Liver (tissue), 9 donors: ENCODE results near the gene NXPH1. TPM values are rescaled to one million over a fixed set of nuclear protein-coding genes. Genes with fewer than 3 reads are reported as not detected.

Source experiments
- DNase-seq: peaks from one replicate; pipeline ENCODE4 v3.0.0-alpha.2; 2017; ENCODE audit warnings: low spot score
- H3K27ac ChIP-seq, 2 donors: one replicate each; pipeline ENCODE4 v1.7.0; 2013; ENCODE audit warnings: inconsistent platforms in 2 of 2, low read length in 2 of 2, control low read depth in 1 of 2, low read depth in 1 of 2, mild to moderate bottlenecking in 1 of 2
- H3K27me3 ChIP-seq, 4 donors: one replicate each; pipeline versions ENCODE4 v1.6.1 to v1.7.0; 2013; ENCODE audit warnings: low read length in 3 of 4, inconsistent platforms in 1 of 4, mild to moderate bottlenecking in 1 of 4, moderate library complexity in 1 of 4; ENCODE audit not compliant: control insufficient read depth in 4 of 4, insufficient read depth in 4 of 4
- H3K36me3 ChIP-seq, 4 donors: one replicate each; pipeline versions ENCODE4 v1.6.1 to v1.7.0; 2013; ENCODE audit warnings: low read length in 3 of 4, mild to moderate bottlenecking in 3 of 4, low read depth in 1 of 4, moderate library complexity in 1 of 4; ENCODE audit not compliant: control insufficient read depth in 4 of 4, insufficient read depth in 3 of 4
- H3K4me1 ChIP-seq, 4 donors: one replicate each; pipeline versions ENCODE4 v1.6.1 to v1.7.0; 2013; ENCODE audit warnings: low read length in 3 of 4, mild to moderate bottlenecking in 3 of 4, moderate library complexity in 1 of 4; ENCODE audit not compliant: control insufficient read depth in 4 of 4, insufficient read depth in 4 of 4
- H3K4me3 ChIP-seq, 3 donors: one replicate each; pipeline versions ENCODE4 v1.6.1 to v1.7.0; 2013; ENCODE audit warnings: low read length in 3 of 3, control low read depth in 1 of 3, low read depth in 1 of 3, mild to moderate bottlenecking in 1 of 3
- H3K9ac ChIP-seq, 2 donors: one replicate each; pipeline ENCODE4 v1.7.0; 2013; ENCODE audit warnings: low read length in 2 of 2, mild to moderate bottlenecking in 2 of 2, moderate library complexity in 2 of 2, control low read depth in 1 of 2, low read depth in 1 of 2
- H3K9me3 ChIP-seq, 4 donors: one replicate each; pipeline versions ENCODE4 v1.6.1 to v1.7.0; 2013; ENCODE audit warnings: low read length in 3 of 4; ENCODE audit not compliant: control insufficient read depth in 4 of 4
- EGR1 ChIP-seq, 2 donors: IDR thresholded peaks; 2 replicates each; pipeline ENCODE4 v1.6.1; 2016 to 2018; ENCODE audit warnings: antibody characterized with exemption in 2 of 2, low read depth in 2 of 2
- FOXA1 ChIP-seq: IDR thresholded peaks from 2 replicates; pipeline ENCODE4 v1.6.1; 2016; ENCODE audit warnings: antibody characterized with exemption
- FOXA2 ChIP-seq: IDR thresholded peaks from 2 replicates; pipeline ENCODE4 v1.6.1; 2016; ENCODE audit warnings: antibody characterized with exemption
- GABPA ChIP-seq, 2 donors: IDR thresholded peaks in 1 of 2; conservative IDR thresholded peaks in 1 of 2; 2 replicates each; pipeline ENCODE4 v1.6.1; 2016; ENCODE audit warnings: antibody characterized with exemption in 2 of 2, mild to moderate bottlenecking in 1 of 2, moderate library complexity in 1 of 2
- HNF4G ChIP-seq: IDR thresholded peaks from 2 replicates; pipeline ENCODE4 v1.6.1; 2016; ENCODE audit warnings: antibody characterized with exemption
- JUND ChIP-seq, 2 donors: IDR thresholded peaks; 2 replicates each; pipeline ENCODE4 v1.6.1; 2016; ENCODE audit warnings: antibody characterized with exemption in 2 of 2
- NR2F2 ChIP-seq: IDR thresholded peaks from 2 replicates; pipeline ENCODE4 v1.6.1; 2016; ENCODE audit warnings: antibody characterized with exemption
- RAD21 ChIP-seq, 2 donors: IDR thresholded peaks; 2 replicates each; pipeline ENCODE4 v1.6.1; 2016; ENCODE audit warnings: antibody characterized with exemption in 2 of 2, mild to moderate bottlenecking in 2 of 2
- RXRA ChIP-seq, 2 donors: IDR thresholded peaks; 2 replicates each; pipeline ENCODE4 v1.6.1; 2017 to 2018; ENCODE audit warnings: antibody characterized with exemption in 2 of 2, mild to moderate bottlenecking in 1 of 2
- SP1 ChIP-seq: IDR thresholded peaks from 2 replicates; pipeline ENCODE4 v1.6.1; 2018; ENCODE audit warnings: antibody characterized with exemption, mild to moderate bottlenecking
- TAF1 ChIP-seq: conservative IDR thresholded peaks from 2 replicates; pipeline ENCODE4 v1.6.1; 2016; ENCODE audit warnings: antibody characterized with exemption, mild to moderate bottlenecking
- YY1 ChIP-seq: IDR thresholded peaks from 2 replicates; pipeline ENCODE4 v1.6.1; 2016; ENCODE audit warnings: antibody characterized with exemption, mild to moderate bottlenecking
- WGBS: extraction: QIAGEN DNeasy Blood & Tissue Kit; methylation state at CpG from one replicate; pipeline ENCODE4 v1.1.7; 2013; 5-methylcytosine and 5-hydroxymethylcytosine counted together
- polyA plus RNA-seq, 2 donors: library from polyadenylated mRNA; stranded (reverse) in 1 of 2; unstranded in 1 of 2; fragments of 200-250 nt in 1 of 2; fragments of >200 nt in 1 of 2; fragmentation: Nextera tagmentation in 1 of 2; extraction: Ambion mirVana in 1 of 2; gene quantifications; one replicate each; pipeline versions ENCODE4 v1.2.1 to v1.2.3, GENCODE V29; 2013 to 2015
- total RNA-seq, 2 donors: library from RNA; depleted of rRNA; stranded (reverse); fragments of >200 nt; gene quantifications; one replicate each; pipeline ENCODE4 v1.2.3, GENCODE V29; 2014
- TF ChIP-seq, protein P1 (sequence below): IDR thresholded peaks from 2 replicates; pipeline ENCODE4 v1.6.1; 2016; ENCODE audit warnings: antibody characterized with exemption, mild to moderate bottlenecking
- TF ChIP-seq, protein P2 (sequence below): IDR thresholded peaks from 2 replicates; pipeline ENCODE4 v1.6.1; 2016; ENCODE audit warnings: antibody characterized with exemption
- TF ChIP-seq, protein P3 (sequence below): fragments of 150-350 bp; IDR thresholded peaks from 2 replicates; pipeline ENCODE4 v1.5.1; 2017; ENCODE audit warnings: improper control_type of control experiment, low read depth, low read length; ENCODE audit not compliant: missing input control
- TF ChIP-seq, protein P4 (sequence below): IDR thresholded peaks from 2 replicates; pipeline ENCODE4 v1.6.1; 2016; ENCODE audit warnings: antibody characterized with exemption
- TF ChIP-seq, protein P5 (sequence below): IDR thresholded peaks from 2 replicates; pipeline ENCODE4 v1.6.1; 2016; ENCODE audit warnings: antibody characterized with exemption
- donor health status: healthy.
- donor health status: healthy.
- donor health status: healthy.
- donor health status: healthy.
- donor health status: healthy.

NXPH1 gene
- total and polyA plus RNA-seq, 4 donors: not detected

DNA sequence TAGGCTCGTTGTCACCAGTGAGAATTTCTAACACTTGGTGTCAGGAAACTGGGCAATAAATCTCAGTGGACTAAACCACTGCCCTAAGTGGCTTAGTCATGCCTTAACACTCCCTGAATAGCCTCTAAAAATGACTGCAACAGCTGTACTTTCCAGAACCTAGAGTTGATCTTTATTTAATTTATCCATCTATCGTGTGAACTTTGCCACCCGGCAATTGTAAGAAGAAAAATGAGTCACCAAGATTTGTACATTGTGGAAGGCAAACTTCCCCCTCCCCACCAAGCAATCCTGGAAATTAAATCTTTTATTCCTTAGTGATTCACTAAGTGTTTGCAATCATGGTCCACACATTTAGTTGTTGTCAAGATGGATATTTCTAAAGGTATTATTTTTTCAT is 47.1 kb downstream of the NXPH1 start:
- WGBS: 70% methylated on average over 3 of the region's 3 CpGs
- DNase-seq: no peak
- TF ChIP-seq JUND (IDR thresholded peaks at IDR 0.05): no peak
- TF ChIP-seq RXRA (IDR thresholded peaks at IDR 0.05): no peak
- no peak for TF ChIP-seq YY1
- TF ChIP-seq, protein P1, sequence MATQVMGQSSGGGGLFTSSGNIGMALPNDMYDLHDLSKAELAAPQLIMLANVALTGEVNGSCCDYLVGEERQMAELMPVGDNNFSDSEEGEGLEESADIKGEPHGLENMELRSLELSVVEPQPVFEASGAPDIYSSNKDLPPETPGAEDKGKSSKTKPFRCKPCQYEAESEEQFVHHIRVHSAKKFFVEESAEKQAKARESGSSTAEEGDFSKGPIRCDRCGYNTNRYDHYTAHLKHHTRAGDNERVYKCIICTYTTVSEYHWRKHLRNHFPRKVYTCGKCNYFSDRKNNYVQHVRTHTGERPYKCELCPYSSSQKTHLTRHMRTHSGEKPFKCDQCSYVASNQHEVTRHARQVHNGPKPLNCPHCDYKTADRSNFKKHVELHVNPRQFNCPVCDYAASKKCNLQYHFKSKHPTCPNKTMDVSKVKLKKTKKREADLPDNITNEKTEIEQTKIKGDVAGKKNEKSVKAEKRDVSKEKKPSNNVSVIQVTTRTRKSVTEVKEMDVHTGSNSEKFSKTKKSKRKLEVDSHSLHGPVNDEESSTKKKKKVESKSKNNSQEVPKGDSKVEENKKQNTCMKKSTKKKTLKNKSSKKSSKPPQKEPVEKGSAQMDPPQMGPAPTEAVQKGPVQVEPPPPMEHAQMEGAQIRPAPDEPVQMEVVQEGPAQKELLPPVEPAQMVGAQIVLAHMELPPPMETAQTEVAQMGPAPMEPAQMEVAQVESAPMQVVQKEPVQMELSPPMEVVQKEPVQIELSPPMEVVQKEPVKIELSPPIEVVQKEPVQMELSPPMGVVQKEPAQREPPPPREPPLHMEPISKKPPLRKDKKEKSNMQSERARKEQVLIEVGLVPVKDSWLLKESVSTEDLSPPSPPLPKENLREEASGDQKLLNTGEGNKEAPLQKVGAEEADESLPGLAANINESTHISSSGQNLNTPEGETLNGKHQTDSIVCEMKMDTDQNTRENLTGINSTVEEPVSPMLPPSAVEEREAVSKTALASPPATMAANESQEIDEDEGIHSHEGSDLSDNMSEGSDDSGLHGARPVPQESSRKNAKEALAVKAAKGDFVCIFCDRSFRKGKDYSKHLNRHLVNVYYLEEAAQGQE: no peak
- TF ChIP-seq GABPA (IDR thresholded peaks at IDR 0.05 in 1 of 2, conservative IDR thresholded peaks at IDR 0.05 in 1 of 2): no peak
- TF ChIP-seq FOXA2: no peak
- TF ChIP-seq, protein P2, sequence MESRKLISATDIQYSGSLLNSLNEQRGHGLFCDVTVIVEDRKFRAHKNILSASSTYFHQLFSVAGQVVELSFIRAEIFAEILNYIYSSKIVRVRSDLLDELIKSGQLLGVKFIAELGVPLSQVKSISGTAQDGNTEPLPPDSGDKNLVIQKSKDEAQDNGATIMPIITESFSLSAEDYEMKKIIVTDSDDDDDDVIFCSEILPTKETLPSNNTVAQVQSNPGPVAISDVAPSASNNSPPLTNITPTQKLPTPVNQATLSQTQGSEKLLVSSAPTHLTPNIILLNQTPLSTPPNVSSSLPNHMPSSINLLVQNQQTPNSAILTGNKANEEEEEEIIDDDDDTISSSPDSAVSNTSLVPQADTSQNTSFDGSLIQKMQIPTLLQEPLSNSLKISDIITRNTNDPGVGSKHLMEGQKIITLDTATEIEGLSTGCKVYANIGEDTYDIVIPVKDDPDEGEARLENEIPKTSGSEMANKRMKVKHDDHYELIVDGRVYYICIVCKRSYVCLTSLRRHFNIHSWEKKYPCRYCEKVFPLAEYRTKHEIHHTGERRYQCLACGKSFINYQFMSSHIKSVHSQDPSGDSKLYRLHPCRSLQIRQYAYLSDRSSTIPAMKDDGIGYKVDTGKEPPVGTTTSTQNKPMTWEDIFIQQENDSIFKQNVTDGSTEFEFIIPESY: no peak
- no peak for TF ChIP-seq SP1
- no peak for TF ChIP-seq FOXA1
- no peak for TF ChIP-seq RAD21 (IDR thresholded peaks at IDR 0.05)
- TF ChIP-seq EGR1 (IDR thresholded peaks at IDR 0.05; ENCODE audit: low read depth in 2 of 2): no peak
- no peak for TF ChIP-seq HNF4G
- TF ChIP-seq, protein P3, sequence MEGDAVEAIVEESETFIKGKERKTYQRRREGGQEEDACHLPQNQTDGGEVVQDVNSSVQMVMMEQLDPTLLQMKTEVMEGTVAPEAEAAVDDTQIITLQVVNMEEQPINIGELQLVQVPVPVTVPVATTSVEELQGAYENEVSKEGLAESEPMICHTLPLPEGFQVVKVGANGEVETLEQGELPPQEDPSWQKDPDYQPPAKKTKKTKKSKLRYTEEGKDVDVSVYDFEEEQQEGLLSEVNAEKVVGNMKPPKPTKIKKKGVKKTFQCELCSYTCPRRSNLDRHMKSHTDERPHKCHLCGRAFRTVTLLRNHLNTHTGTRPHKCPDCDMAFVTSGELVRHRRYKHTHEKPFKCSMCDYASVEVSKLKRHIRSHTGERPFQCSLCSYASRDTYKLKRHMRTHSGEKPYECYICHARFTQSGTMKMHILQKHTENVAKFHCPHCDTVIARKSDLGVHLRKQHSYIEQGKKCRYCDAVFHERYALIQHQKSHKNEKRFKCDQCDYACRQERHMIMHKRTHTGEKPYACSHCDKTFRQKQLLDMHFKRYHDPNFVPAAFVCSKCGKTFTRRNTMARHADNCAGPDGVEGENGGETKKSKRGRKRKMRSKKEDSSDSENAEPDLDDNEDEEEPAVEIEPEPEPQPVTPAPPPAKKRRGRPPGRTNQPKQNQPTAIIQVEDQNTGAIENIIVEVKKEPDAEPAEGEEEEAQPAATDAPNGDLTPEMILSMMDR: no peak
- TF ChIP-seq, protein P4, sequence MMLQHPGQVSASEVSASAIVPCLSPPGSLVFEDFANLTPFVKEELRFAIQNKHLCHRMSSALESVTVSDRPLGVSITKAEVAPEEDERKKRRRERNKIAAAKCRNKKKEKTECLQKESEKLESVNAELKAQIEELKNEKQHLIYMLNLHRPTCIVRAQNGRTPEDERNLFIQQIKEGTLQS: no peak
- TF ChIP-seq, protein P5, sequence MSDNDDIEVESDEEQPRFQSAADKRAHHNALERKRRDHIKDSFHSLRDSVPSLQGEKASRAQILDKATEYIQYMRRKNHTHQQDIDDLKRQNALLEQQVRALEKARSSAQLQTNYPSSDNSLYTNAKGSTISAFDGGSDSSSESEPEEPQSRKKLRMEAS: no peak
- H3K36me3 ChIP-seq: no peaks in the 10 kb centered on the region
- no peak overlapping the region for H3K27ac ChIP-seq
- no peaks in the 10 kb centered on the region for H3K4me1 ChIP-seq
- H3K9me3 ChIP-seq: peaks cover 0 to 5% (median 0%) of the 10 kb centered on the region in 4 donors
- H3K4me3 ChIP-seq: no peak overlapping the region
- H3K27me3 ChIP-seq: no peaks in the 10 kb centered on the region
- no peak overlapping the region for H3K9ac ChIP-seq

DNA sequence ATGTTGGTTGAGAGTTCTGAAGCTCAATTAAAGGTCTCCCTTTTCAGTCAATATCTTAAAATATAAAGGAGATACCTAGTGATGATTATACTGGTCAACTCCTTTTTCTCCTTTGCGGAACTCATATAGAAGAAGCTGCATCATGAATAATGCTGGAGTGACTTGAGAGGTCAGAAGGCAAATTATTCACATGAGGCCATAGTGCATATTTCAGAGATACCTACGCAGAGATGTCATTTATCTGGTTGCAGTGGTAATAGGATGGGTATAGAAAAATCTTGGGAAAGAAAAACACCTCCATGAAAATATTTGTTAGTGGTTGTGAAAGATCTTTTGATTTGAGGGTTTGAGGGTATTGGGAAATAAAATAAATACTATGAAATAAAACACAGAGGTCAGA is 47.7 kb downstream of the NXPH1 start:
- no peak overlapping the region for H3K4me3 ChIP-seq
- no peak overlapping the region for H3K9ac ChIP-seq
- no peak overlapping the region for H3K27ac ChIP-seq
- 70% methylated on average over 2 of the region's 2 CpGs for WGBS
- no peaks in the 10 kb centered on the region for H3K36me3 ChIP-seq
- peaks cover 0 to 5% (median 0%) of the 10 kb centered on the region in 4 donors for H3K9me3 ChIP-seq
- no peaks in the 10 kb centered on the region for H3K27me3 ChIP-seq
- H3K4me1 ChIP-seq: no peaks in the 10 kb centered on the region
- TF ChIP-seq, protein P4: no peak
- TF ChIP-seq, protein P5: no peak
- TF ChIP-seq NR2F2 (no peak), RAD21 (IDR thresholded peaks at IDR 0.05) (no peak), TAF1 (no peak), FOXA1 (no peak), EGR1 (IDR thresholded peaks at IDR 0.05; ENCODE audit: low read depth in 2 of 2) (no peak), JUND (IDR thresholded peaks at IDR 0.05) (no peak), HNF4G (no peak), GABPA (IDR thresholded peaks at IDR 0.05 in 1 of 2, conservative IDR thresholded peaks at IDR 0.05 in 1 of 2) (no peak)
- TF ChIP-seq, protein P2: no peak
- no peak for DNase-seq
